Keratinocyte (primary cell): Measurements from ENCODE around the gene CHMP2A. TPM values are rescaled to one million over a fixed set of nuclear protein-coding genes. Genes with fewer than 3 reads are reported as not detected.

ENCODE experiments used
- DNase-seq: peaks from one replicate; pipeline ENCODE4 v3.0.0-alpha.2; 2011; ENCODE audit warnings: low read depth, missing footprints, low spot score
- FAIRE-seq: peaks from 2 replicates; lab custom pipeline; 2011; peaks lifted over from hg19 to GRCh38; lab: Jason Lieb, UNC
- H2AFZ ChIP-seq: 2 replicates; pipeline ENCODE4 v1.6.0; 2012; ENCODE audit warnings: low read length, control low read depth, inconsistent platforms; ENCODE audit not compliant: control insufficient read depth
- H3K27ac ChIP-seq: 2 replicates; pipeline ENCODE4 v1.5.1; 2011; ENCODE audit warnings: low read length; ENCODE audit not compliant: control insufficient read depth, insufficient read depth
- H3K27me3 ChIP-seq: 3 replicates; pipeline ENCODE4 v1.6.0; 2011; ENCODE audit warnings: low read length; ENCODE audit not compliant: control insufficient read depth, insufficient read depth; ENCODE audit errors: extremely low read depth
- H3K36me3 ChIP-seq, 2 experiments: 2 replicates in 1 of 2; 3 replicates in 1 of 2; pipeline ENCODE4 v1.5.1; 2011; ENCODE audit warnings: low read length in 2 of 2, mild to moderate bottlenecking in 1 of 2; ENCODE audit not compliant: control insufficient read depth in 2 of 2, insufficient read depth in 2 of 2; ENCODE audit errors: extremely low read depth in 1 of 2
- H3K4me1 ChIP-seq: 3 replicates; pipeline ENCODE4 v1.5.1; 2011; ENCODE audit warnings: low read length; ENCODE audit not compliant: control insufficient read depth, insufficient read depth; ENCODE audit errors: extremely low read depth
- H3K4me2 ChIP-seq: 3 replicates; pipeline ENCODE4 v1.6.0; 2011; ENCODE audit warnings: low read depth, low read length; ENCODE audit not compliant: control insufficient read depth, insufficient read depth; ENCODE audit errors: extremely low read depth
- H3K4me3 ChIP-seq, 3 experiments: fragments of 200-600 bp in 1 of 3; sonication (generic) in 1 of 3; 2 replicates in 2 of 3; 3 replicates in 1 of 3; pipeline ENCODE4 v1.5.1; 2011 to 2016; ENCODE audit warnings: low read length in 3 of 3, mild to moderate bottlenecking in 3 of 3, control low read depth in 2 of 3, inconsistent platforms in 1 of 3, low read depth in 1 of 3, mixed read lengths in 1 of 3, mixed run types in 1 of 3, moderate library complexity in 1 of 3; ENCODE audit not compliant: control insufficient read depth in 2 of 3, insufficient read depth in 2 of 3; ENCODE audit errors: extremely low read depth in 1 of 3
- H3K79me2 ChIP-seq: 2 replicates; pipeline ENCODE4 v1.6.0; 2012; ENCODE audit warnings: low read length; ENCODE audit not compliant: control insufficient read depth, insufficient read depth
- H3K9ac ChIP-seq: 3 replicates; pipeline ENCODE4 v1.6.0; 2011; ENCODE audit warnings: low read length; ENCODE audit not compliant: control insufficient read depth, insufficient read depth; ENCODE audit errors: extremely low read depth
- H3K9me1 ChIP-seq: 3 replicates; pipeline ENCODE4 v1.6.0; 2011; ENCODE audit warnings: low read length; ENCODE audit not compliant: control insufficient read depth, insufficient read depth; ENCODE audit errors: extremely low read depth
- H3K9me3 ChIP-seq: 2 replicates; pipeline ENCODE4 v1.5.1; 2012; ENCODE audit warnings: low read depth, low read length; ENCODE audit not compliant: control insufficient read depth
- H4K20me1 ChIP-seq: 3 replicates; pipeline ENCODE4 v1.6.0; 2011; ENCODE audit warnings: low read length; ENCODE audit not compliant: control insufficient read depth, insufficient read depth; ENCODE audit errors: extremely low read depth
- EZH2 ChIP-seq: IDR thresholded peaks from one replicate; pipeline ENCODE4 v1.6.1; 2012; ENCODE audit warnings: inconsistent platforms, mild to moderate bottlenecking, low read length, moderate library complexity
- dilution Hi-C: fragments of 300-500 bp; cut with MboI; formaldehyde crosslinking; loops from one replicate; pipeline ENCODE4 v1.7.0; 2020; ENCODE audit warnings: low sequenced_read_pairs; ENCODE audit not compliant: extremely low pct_ligation_motif_present
- polyA plus RNA-seq, 5 experiments: library from polyadenylated mRNA; depleted of rRNA in 3 of 5; stranded (reverse) in 3 of 5; stranded (forward) in 1 of 5; unstranded in 1 of 5; fragments of >200 nt; gene quantifications; 1 replicate in 1 of 5; 2 replicates in 3 of 5; 3 replicates in 1 of 5; pipeline versions ENCODE4 v1.2.1 to v1.2.3, GENCODE V29; 2011 to 2012; ENCODE audit warnings: missing spikeins in 2 of 5, low read depth in 1 of 5, low replicate concordance in 1 of 5
- TF ChIP-seq, protein P1 (sequence below), 3 experiments: IDR thresholded peaks in 1 of 3; conservative IDR thresholded peaks in 1 of 3; optimal IDR thresholded peaks in 1 of 3; 2 replicates in 2 of 3; 3 replicates in 1 of 3; pipeline versions ENCODE3 to v1.5.1; 2011; ENCODE audit warnings: low read length in 3 of 3, mild to moderate bottlenecking in 3 of 3, moderate library complexity in 2 of 3, control low read depth in 1 of 3, inconsistent platforms in 1 of 3; ENCODE audit not compliant: insufficient read depth in 2 of 3; ENCODE audit errors: extremely low read depth in 1 of 3

Gene CHMP2A
- polyA plus RNA-seq, 1 donor (not counting 4 experiments of a cell fraction or from before 2014, with no cell fraction given) = 115 TPM

DNA sequence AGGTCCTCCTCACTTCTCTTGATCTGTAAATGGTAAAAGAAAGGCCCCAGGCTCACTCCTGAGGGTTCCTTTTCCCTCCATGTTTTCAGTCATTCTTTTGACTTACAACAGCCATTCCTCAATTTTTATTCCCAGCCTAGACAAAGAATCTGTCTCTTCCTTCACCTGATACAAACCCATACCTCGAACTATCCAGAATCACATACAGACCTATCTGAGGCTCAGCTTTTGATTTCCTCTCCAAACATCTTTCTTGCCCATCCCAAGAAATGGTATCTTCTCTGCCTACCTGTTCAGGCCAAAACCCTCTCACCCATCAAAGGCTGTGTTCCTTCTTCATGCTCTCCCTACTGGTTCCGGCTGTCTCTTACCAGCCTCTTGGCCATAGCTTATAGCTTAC, 2.2 kb downstream of the CHMP2A start:
- peaks cover 24% of the 10 kb centered on the region for H4K20me1 ChIP-seq
- H3K27me3 ChIP-seq = no peaks in the 10 kb centered on the region
- no peak overlapping the region for H3K4me2 ChIP-seq
- dilution Hi-C loops = no loop called here
- H2AFZ ChIP-seq = no peak overlapping the region
- TF ChIP-seq, protein P1, sequence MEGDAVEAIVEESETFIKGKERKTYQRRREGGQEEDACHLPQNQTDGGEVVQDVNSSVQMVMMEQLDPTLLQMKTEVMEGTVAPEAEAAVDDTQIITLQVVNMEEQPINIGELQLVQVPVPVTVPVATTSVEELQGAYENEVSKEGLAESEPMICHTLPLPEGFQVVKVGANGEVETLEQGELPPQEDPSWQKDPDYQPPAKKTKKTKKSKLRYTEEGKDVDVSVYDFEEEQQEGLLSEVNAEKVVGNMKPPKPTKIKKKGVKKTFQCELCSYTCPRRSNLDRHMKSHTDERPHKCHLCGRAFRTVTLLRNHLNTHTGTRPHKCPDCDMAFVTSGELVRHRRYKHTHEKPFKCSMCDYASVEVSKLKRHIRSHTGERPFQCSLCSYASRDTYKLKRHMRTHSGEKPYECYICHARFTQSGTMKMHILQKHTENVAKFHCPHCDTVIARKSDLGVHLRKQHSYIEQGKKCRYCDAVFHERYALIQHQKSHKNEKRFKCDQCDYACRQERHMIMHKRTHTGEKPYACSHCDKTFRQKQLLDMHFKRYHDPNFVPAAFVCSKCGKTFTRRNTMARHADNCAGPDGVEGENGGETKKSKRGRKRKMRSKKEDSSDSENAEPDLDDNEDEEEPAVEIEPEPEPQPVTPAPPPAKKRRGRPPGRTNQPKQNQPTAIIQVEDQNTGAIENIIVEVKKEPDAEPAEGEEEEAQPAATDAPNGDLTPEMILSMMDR (optimal IDR thresholded peaks at IDR 0.05 in 1 of 3, IDR thresholded peaks at IDR 0.05 in 1 of 3, conservative IDR thresholded peaks at IDR 0.05 in 1 of 3; ENCODE audit: extremely low read depth in 1 of 3, insufficient read depth in 2 of 3, low read length in 3 of 3) = no peak
- no peak for TF ChIP-seq EZH2
- DNase-seq (no peak), FAIRE-seq (no peak)
- peaks cover 69% of the 10 kb centered on the region for H3K79me2 ChIP-seq
- H3K4me3 ChIP-seq = no peak overlapping the region
- peaks cover 27% of the 10 kb centered on the region for H3K4me1 ChIP-seq
- H3K9me1 ChIP-seq = peaks cover 2% of the 10 kb centered on the region
- H3K27ac ChIP-seq = no peak overlapping the region
- no peaks in the 10 kb centered on the region for H3K9me3 ChIP-seq
- H3K36me3 ChIP-seq = peaks cover 51 to 61% of the 10 kb centered on the region in 2 experiments
- no peak overlapping the region for H3K9ac ChIP-seq

- Histone ChIP-seq H3K27me3 (no peaks in the 10 kb centered on the region), H3K36me3 (peaks cover 56 to 59% of the 10 kb centered on the region in 2 experiments), H3K4me1 (peaks cover 22% of the 10 kb centered on the region), H3K27ac (no peak overlapping the region), H3K4me2 (no peak overlapping the region), H4K20me1 (peaks cover 31% of the 10 kb centered on the region), H3K9ac (no peak overlapping the region), H3K4me3 (no peak overlapping the region), H3K79me2 (peaks cover 69% of the 10 kb centered on the region), H3K9me3 (no peaks in the 10 kb centered on the region), H2AFZ (no peak overlapping the region), H3K9me1 (peaks cover 5% of the 10 kb centered on the region)
- FAIRE-seq (no peak), DNase-seq (no peak)
- dilution Hi-C loops = no loop called here
- no peak for TF ChIP-seq EZH2
- TF ChIP-seq, protein P1 (optimal IDR thresholded peaks at IDR 0.05 in 1 of 3, IDR thresholded peaks at IDR 0.05 in 1 of 3, conservative IDR thresholded peaks at IDR 0.05 in 1 of 3; ENCODE audit: extremely low read depth in 1 of 3, insufficient read depth in 2 of 3, low read length in 3 of 3) = no peak
Observed at GRCh38 chr19:58551577-58552471, 3.1 kb downstream of the CHMP2A start.
